PC-9 (cell line): ENCODE data around the gene KRTAP10-12. TPM values are rescaled to one million over a fixed set of nuclear protein-coding genes. Genes with fewer than 3 reads are reported as not detected.

Experiments used
- BruUV-seq: library from RNA; stranded (reverse); fragments of 400-500 nt; replicated peaks from 2 replicates; lab custom pipeline; 2021; lab: Mats Ljungman, UMichigan
- CTCF ChIA-PET: fragments of 300-600 bp; sonication (Branson Sonifier 250); formaldehyde crosslinking; loops from one replicate; lab custom pipeline; 2022; ENCODE audit warnings: antibody characterized with exemption; lab: Charles Lee
- POLR2A ChIA-PET: fragments of 300-600 bp; sonication (Branson Sonifier 250); formaldehyde crosslinking; loops from one replicate; lab custom pipeline; 2022; ENCODE audit warnings: antibody characterized with exemption; ENCODE audit not compliant: unreplicated experiment; lab: Charles Lee
- DNase-seq, 2 experiments: peaks; one replicate each; pipeline versions ENCODE4 v3.0.0 to v3.0.0-alpha.2; 2015 to 2022; ENCODE audit warnings: mixed read lengths in 1 of 2
- H2AFZ ChIP-seq: fragments of 200-600 bp; sonication (generic); 2 replicates; pipeline ENCODE4 v1.8.1; 2017; ENCODE audit warnings: antibody characterized with exemption
- H3F3A ChIP-seq: fragments of 200-600 bp; sonication (generic); 2 replicates; pipeline ENCODE4 v1.8.1; 2017; ENCODE audit warnings: antibody characterized with exemption, mild to moderate bottlenecking, low read depth; ENCODE audit not compliant: insufficient read depth
- H3K27ac ChIP-seq: fragments of 200-600 bp; sonication (generic); 2 replicates; pipeline ENCODE4 v1.6.1; 2016; ENCODE audit warnings: mixed run types
- H3K27me3 ChIP-seq: fragments of 200-600 bp; sonication (generic); 2 replicates; pipeline ENCODE4 v1.6.1; 2016; ENCODE audit warnings: low read depth, mixed run types; ENCODE audit not compliant: insufficient read depth
- H3K36me3 ChIP-seq: fragments of 200-600 bp; sonication (generic); 2 replicates; pipeline ENCODE4 v1.6.1; 2016; ENCODE audit warnings: low read depth, mixed run types
- H3K4me1 ChIP-seq: fragments of 200-600 bp; sonication (generic); replicated peaks from 2 replicates; pipeline ENCODE4 v1.6.1; 2016; ENCODE audit warnings: mixed run types; ENCODE audit not compliant: insufficient read depth
- H3K4me2 ChIP-seq: fragments of 200-600 bp; sonication (generic); 2 replicates; pipeline ENCODE4 v1.6.1; 2017; ENCODE audit warnings: mixed run types
- H3K4me3 ChIP-seq: fragments of 200-600 bp; sonication (generic); 2 replicates; pipeline ENCODE4 v1.6.1; 2016; ENCODE audit warnings: mixed run types
- H3K79me2 ChIP-seq: fragments of 200-600 bp; sonication (generic); 2 replicates; pipeline ENCODE4 v1.6.1; 2017; ENCODE audit warnings: low read depth, mixed run types
- H3K9me2 ChIP-seq: fragments of 200-600 bp; sonication (generic); 2 replicates; pipeline ENCODE4 v1.8.1; 2017; ENCODE audit warnings: mild to moderate bottlenecking; ENCODE audit not compliant: insufficient read depth
- H3K9me3 ChIP-seq: fragments of 200-600 bp; sonication (generic); 2 replicates; pipeline ENCODE4 v1.8.1; 2016; ENCODE audit warnings: low read depth; ENCODE audit not compliant: insufficient read depth
- H4K20me1 ChIP-seq: fragments of 200-600 bp; sonication (generic); 2 replicates; pipeline ENCODE4 v1.8.1; 2017; ENCODE audit not compliant: insufficient read depth
- CTCF ChIP-seq: fragments of 200-600 bp; sonication (generic); conservative IDR thresholded peaks from 2 replicates; pipeline ENCODE4 v1.6.1; 2017; ENCODE audit warnings: mixed run types, antibody characterized with exemption, mild to moderate bottlenecking, moderate library complexity
- EZH2 ChIP-seq: fragments of 200-600 bp; sonication (generic); IDR thresholded peaks from 2 replicates; pipeline ENCODE4 v1.8.0; 2017; ENCODE audit warnings: antibody characterized with exemption, low read depth
- intact Hi-C: fragments of 100-400 bp; cut with micrococcal nuclease; formaldehyde crosslinking; loops from one replicate; pipeline ENCODE4 v1.10.0; 2022; ENCODE audit not compliant: unreplicated experiment
- total RNA-seq: library from RNA; stranded (reverse); gene quantifications from 2 replicates; pipeline ENCODE4 v1.2.3, GENCODE V29; 2021

The KRTAP10-12 gene
- total RNA-seq, 1 experiment from 2014 or later, result not detected

GRCh38 chr21:44694776-44695175, 2.2 kb upstream of the KRTAP10-12 start:
- peaks cover 63% of the 10 kb centered on the region for H3K27me3 ChIP-seq
- BruUV-seq, result no TSS peak
- H3K4me2 ChIP-seq, result no peak overlapping the region
- H3K27ac ChIP-seq, result no peak overlapping the region
- ChIA-PET CTCF (no interaction called here), POLR2A (no interaction called here)
- H3K4me1 ChIP-seq, result no peaks in the 10 kb centered on the region
- no peaks in the 10 kb centered on the region for H3K79me2 ChIP-seq
- no peak for DNase-seq
- no peak for TF ChIP-seq CTCF
- TF ChIP-seq EZH2, result no peak
- H3K9me2 ChIP-seq, result no peaks in the 10 kb centered on the region
- no peaks in the 10 kb centered on the region for H3F3A ChIP-seq
- H3K36me3 ChIP-seq, result no peaks in the 10 kb centered on the region
- no peaks in the 10 kb centered on the region for H4K20me1 ChIP-seq
- H3K9me3 ChIP-seq, result peaks cover 7% of the 10 kb centered on the region; the same call in 1 of the 2 replicates
- H3K4me3 ChIP-seq, result no peak overlapping the region
- intact Hi-C loops, result no loop called here
- no peak overlapping the region for H2AFZ ChIP-seq

GRCh38 chr21:44695184-44695583, 1.8 kb upstream of the KRTAP10-12 start:
- no TSS peak for BruUV-seq
- no peak for DNase-seq
- CTCF ChIA-PET, result no interaction called here
- no peaks in the 10 kb centered on the region for H3F3A ChIP-seq
- no peaks in the 10 kb centered on the region for H3K4me1 ChIP-seq
- H3K27ac ChIP-seq, result no peak overlapping the region
- H3K27me3 ChIP-seq, result peaks cover 63% of the 10 kb centered on the region
- no peaks in the 10 kb centered on the region for H3K36me3 ChIP-seq
- H3K9me2 ChIP-seq, result no peaks in the 10 kb centered on the region
- TF ChIP-seq EZH2 (no peak), CTCF (no peak)
- peaks cover 7% of the 10 kb centered on the region; the same call in 1 of the 2 replicates for H3K9me3 ChIP-seq
- H3K4me3 ChIP-seq, result no peak overlapping the region
- intact Hi-C loops, result no loop called here
- no peak overlapping the region for H3K4me2 ChIP-seq
- H4K20me1 ChIP-seq, result no peaks in the 10 kb centered on the region
- no peaks in the 10 kb centered on the region for H3K79me2 ChIP-seq
- POLR2A ChIA-PET, result no interaction called here
- no peak overlapping the region for H2AFZ ChIP-seq

GRCh38 chr21:44695641-44696040, 1.3 kb upstream of the KRTAP10-12 start:
- H3F3A ChIP-seq, result no peaks in the 10 kb centered on the region
- DNase-seq, result no peak
- H3K79me2 ChIP-seq, result no peaks in the 10 kb centered on the region
- H3K4me1 ChIP-seq, result no peaks in the 10 kb centered on the region
- TF ChIP-seq CTCF (no peak), EZH2 (no peak)
- ChIA-PET CTCF (no interaction called here), POLR2A (no interaction called here)
- intact Hi-C loops, result no loop called here
- H3K9me2 ChIP-seq, result no peaks in the 10 kb centered on the region
- BruUV-seq, result no TSS peak
- H4K20me1 ChIP-seq, result no peaks in the 10 kb centered on the region
- no peak overlapping the region for H2AFZ ChIP-seq
- H3K27me3 ChIP-seq, result peaks cover 63% of the 10 kb centered on the region
- no peak overlapping the region for H3K4me2 ChIP-seq
- H3K36me3 ChIP-seq, result no peaks in the 10 kb centered on the region
- peaks cover 7% of the 10 kb centered on the region; the same call in 1 of the 2 replicates for H3K9me3 ChIP-seq
- no peak overlapping the region for H3K4me3 ChIP-seq
- no peak overlapping the region for H3K27ac ChIP-seq
